NCI-H69 (cell line): ENCODE results near the gene NAGK.
"Not testable (repeated sequence)": the region's sequence is repeated elsewhere in the genome, so short reads cannot be mapped to it uniquely, and the experiment has no call there.

Experiments used
- DNase-seq: peaks from one replicate; lab custom pipeline; 2025; lab: John Stamatoyannopoulos, UW

Gene NAGK

GRCh38 chr2:71069376-71069775 is 928 bp downstream of the NAGK start:
- DNase-seq, result no peak

DNA sequence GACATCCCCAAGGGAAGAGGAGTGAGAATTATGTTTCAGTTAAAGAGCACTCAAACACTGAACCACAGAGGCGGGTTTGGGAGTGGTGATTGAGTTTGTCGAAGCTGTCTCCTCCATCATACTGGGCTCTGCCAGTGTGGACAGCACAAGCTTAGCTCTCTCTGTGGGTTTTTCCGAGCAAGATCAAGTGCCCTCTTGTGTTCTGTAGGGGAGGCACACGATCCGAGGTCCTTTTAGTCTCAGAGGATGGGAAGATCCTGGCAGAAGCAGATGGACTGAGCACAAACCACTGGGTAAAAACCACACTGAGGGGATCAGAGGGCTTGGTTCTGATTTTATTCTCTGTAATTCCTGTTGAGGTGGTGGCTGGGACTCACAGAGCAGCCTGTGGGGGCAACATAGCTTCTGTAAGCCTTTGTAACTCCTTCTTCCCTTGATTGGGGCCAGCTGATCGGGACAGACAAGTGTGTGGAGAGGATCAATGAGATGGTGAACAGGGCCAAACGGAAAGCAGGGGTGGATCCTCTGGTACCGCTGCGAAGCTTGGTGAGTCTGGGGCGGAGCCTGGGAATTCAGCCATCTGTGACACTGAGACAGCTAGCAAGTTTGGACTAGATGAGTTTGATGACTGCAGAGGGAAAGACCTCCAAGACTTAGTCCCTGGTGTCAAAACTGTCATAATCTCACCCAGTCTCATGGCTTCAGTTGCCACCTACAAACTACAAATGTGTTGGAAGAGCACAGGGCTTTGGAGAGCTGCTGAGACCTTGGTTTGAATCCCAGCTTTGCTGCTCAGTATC is 2.0 kb downstream of the NAGK start:
- no peak for DNase-seq

GRCh38 chr2:71071681-71072398 is 3.4 kb downstream of the NAGK start:
- no peak for DNase-seq

DNA sequence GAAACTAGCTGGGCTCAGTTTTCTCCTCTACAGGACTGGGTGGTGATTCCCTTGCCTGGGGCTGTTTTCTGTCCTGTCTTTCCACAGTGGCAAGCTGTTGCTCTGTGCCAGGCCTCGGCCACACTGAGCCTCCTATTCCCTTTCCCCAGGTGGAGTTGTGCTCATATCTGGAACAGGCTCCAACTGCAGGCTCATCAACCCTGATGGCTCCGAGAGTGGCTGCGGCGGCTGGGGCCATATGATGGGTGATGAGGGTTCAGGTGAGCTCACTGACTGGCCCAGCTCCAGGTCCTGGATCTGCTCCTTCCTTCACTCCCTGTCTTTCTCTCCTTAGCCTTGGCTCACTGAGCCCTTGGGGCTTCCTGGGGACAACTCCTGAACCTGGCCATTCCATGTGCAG is 4.0 kb downstream of the NAGK start:
- DNase-seq, result no peak

DNA sequence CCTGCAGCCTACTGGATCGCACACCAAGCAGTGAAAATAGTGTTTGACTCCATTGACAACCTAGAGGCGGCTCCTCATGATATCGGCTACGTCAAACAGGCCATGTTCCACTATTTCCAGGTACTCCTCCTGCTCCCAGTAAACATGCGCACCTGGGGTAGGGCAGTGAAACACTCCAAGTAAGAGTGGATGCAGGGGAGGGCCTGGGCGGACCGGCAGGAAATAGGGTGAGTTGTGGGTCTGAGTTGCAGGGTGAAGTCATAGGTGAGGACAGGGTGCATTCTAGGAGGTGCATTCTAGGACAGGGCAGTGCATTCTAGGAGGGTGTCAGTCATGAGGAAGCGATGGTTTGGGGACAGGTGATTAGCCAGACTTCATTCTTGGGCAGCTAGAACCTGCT is 5.0 kb downstream of the NAGK start:
- DNase-seq, result no peak

- DNase-seq, result no peak
Observed at GRCh38 chr2:71074893-71075395, 6.5 kb downstream of the NAGK start.

DNA sequence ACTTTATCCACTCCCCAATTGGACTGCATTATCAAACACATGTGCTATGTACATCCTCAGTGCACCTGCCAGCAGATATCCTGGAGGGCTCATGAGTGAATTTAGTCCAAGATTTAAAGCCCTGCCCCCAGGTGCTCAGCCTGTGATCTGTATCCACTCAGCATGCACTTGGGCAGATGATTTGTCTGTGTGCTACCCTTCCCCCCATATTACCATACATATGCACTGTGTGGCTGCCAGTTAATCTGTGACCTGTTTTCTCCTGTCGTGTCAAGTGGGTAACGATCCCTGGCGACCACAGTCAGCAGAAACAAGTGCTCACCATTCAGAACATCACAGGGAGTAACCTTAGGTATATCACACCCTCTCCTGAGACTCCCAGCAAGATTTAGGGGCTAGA is 10.2 kb downstream of the NAGK start:
- DNase-seq, result no peak

DNA sequence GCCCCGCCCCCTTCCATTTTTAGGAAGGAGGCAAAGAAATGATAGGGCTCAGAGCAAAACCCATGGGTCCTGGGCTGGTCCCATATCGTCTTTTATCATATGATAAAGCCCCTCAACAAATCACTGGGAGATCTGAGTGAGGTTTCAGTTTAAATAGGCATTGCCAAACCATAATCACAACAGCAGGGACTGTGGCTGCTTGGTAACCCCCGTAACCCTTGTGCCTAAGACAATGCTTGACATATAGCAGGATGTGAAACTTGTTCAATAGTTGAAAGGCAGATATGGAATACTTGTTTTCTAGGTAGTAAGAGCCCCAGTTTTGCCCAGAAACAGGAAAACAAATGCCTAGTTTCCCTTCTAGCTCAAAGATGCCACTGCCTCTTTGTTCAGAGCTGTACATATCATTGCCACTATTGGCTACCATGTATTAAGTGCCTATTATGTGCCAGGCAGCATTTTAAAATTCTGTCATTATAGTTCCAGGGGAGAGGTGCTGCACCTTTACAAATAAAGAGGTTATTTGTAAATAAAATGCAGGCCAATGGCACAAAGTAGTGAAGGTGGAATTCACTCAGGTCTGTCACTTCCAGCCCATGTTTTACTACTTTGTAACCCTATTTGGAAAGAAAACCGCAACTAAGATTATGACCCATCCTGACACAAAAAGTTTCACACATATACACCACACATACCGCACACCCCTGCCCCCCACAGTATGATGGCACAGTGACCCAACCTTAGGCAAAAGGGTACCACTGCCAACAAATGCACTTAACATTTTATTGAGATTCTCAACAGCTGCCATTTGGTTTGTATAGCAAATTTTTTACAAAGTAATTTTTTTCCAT is 14.2 kb downstream of the NAGK start:
- DNase-seq, result no peak

GRCh38 chr2:71083297-71083696 is 14.8 kb downstream of the NAGK start:
- DNase-seq, result not testable (repeated sequence)

DNA sequence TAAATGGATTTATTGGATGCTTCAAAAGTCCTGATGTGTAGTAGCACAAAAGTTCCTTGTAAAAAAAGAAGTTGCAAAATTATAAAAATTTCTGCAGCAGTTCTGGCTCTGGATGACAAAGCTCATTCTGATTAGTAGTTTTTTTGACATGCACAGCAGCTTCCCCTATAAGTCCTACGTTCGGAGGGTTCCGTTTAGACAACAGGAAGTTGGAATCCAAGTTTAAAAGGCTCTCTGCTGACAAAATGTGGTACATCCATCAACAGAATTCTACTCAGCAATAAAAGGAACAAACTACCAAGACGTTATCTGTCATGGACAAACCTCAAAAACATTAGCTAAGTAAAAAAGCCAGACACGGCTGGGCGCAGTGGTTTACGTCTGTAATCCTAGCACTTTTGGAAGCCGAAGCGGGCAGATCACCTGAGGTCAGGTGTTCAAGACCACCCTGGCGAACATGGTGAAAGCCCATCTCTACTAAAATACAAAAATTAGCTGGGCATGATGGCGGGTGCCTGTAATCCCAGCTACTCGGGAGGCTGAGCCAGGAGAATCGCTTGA is 15.4 kb downstream of the NAGK start:
- not testable (repeated sequence) for DNase-seq

- peak; percentile 61 for DNase-seq
Observed at GRCh38 chr2:71085325-71086003, 17.0 kb downstream of the NAGK start.

- not testable (repeated sequence) for DNase-seq
Observed at GRCh38 chr2:71089475-71089874, 21.0 kb downstream of the NAGK start.

- not testable (repeated sequence) for DNase-seq
Observed at GRCh38 chr2:71091808-71092207, 23.4 kb downstream of the NAGK start.

- not testable (repeated sequence) for DNase-seq
Observed at GRCh38 chr2:71092491-71093260, 24.2 kb downstream of the NAGK start.

GRCh38 chr2:71100195-71100964 is 31.9 kb downstream of the NAGK start:
- peak; percentile 59 for DNase-seq

- DNase-seq, result no peak
Observed at GRCh38 chr2:71101656-71102055, 33.2 kb downstream of the NAGK start.

DNA sequence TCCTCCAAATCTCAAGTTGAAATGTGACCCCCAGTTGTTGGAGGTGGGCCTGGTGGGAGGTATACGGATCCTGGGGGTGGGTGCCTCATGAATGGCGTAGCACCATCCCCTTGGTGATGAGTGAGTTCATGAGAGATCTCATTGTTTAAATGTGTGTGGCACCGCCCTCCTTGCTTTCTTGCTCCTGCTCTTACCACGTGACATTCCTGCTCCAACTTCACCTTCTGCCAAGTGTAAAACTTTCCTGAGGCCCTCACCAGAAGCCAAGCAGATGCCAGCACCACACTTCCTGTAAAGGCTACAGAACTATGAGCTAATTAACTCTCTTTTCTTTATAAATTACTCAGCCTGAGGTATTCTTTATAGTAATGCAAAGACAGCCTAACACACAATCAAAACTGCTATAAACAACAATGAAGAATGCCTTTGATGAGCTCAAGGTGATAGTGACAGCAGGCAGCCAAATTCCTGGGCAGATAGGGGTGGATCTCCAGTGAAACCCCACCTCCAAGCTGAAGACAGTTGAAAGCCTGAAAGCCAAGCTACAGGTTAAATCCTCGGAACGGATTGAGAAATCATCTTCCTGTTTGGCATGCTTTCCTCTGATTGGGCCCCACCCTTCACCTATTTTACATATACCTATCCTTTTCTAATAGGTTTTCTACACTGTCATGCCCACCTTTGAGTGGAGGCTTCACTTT is 34.7 kb downstream of the NAGK start:
- no peak for DNase-seq

GRCh38 chr2:71103809-71104208 is 35.4 kb downstream of the NAGK start:
- no peak for DNase-seq

- DNase-seq, result not testable (repeated sequence)
Observed at GRCh38 chr2:71106463-71106862, 38.0 kb downstream of the NAGK start.
